ENCODE data around the gene GALK1. TPM values are rescaled to one million over a fixed set of nuclear protein-coding genes. Genes with fewer than 3 reads are reported as not detected.

Gene GALK1
- total and polyA plus RNA-seq, 2 of the 13 experiments (the other 11 are each of a cell fraction or from before 2014, with no cell fraction given), result 59.9 to 93.6 TPM

GRCh38 chr17:75758131-75758905, 6.7 kb downstream of the GALK1 start (continued):
- TF ChIP-seq NFYC (CRISPR knock-in tag; IDR thresholded peaks at IDR 0.05), result no peak
- no peak for TF ChIP-seq ZNF850 (CRISPR knock-in tag; conservative IDR thresholded peaks at IDR 0.05)
- no peak for TF ChIP-seq BRF2 (CRISPR knock-in tag; IDR thresholded peaks at IDR 0.05)
- TF ChIP-seq KLF15 (CRISPR knock-in tag; IDR thresholded peaks at IDR 0.05; ENCODE audit: borderline replicate concordance), result no peak
- no peak for TF ChIP-seq SMAD1 (CRISPR knock-in tag; IDR thresholded peaks at IDR 0.05; ENCODE audit: borderline replicate concordance, low read depth)
- no peak for TF ChIP-seq ZMAT5 (CRISPR knock-in tag; IDR thresholded peaks at IDR 0.05; ENCODE audit: borderline replicate concordance, low read depth)
- TF ChIP-seq CCDC6 (CRISPR knock-in tag; IDR thresholded peaks at IDR 0.05), result no peak
- TF ChIP-seq U2AF2 (IDR thresholded peaks at IDR 0.05; ENCODE audit: low read depth, low read length), result no peak
- TF ChIP-seq ZFY (CRISPR knock-in tag; IDR thresholded peaks at IDR 0.05), result no peak; the same call in 1 of the 2 replicates
- 0 out of 2 replicates have a peak, but pooled peaks have one; percentile 31 for TF ChIP-seq ZFP91 (CRISPR knock-in tag; IDR thresholded peaks at IDR 0.05; ENCODE audit: borderline replicate concordance)
- TF ChIP-seq MXI1 (IDR thresholded peaks at IDR 0.05; ENCODE audit: borderline replicate concordance, low read depth, low read length), result no peak
- peak; percentile 64 for TF ChIP-seq CTCF (CRISPR knock-in tag; IDR thresholded peaks at IDR 0.05)
- TF ChIP-seq KMT2A (CRISPR knock-in tag; IDR thresholded peaks at IDR 0.05), result 0 out of 2 replicates have a peak, but pooled peaks have one; percentile 17
- TF ChIP-seq DR1 (CRISPR knock-in tag; IDR thresholded peaks at IDR 0.05), result no peak
- peak; percentile 48; the same call in 1 of the 2 replicates for TF ChIP-seq ZNF687 (CRISPR knock-in tag; IDR thresholded peaks at IDR 0.05)
- no peak for TF ChIP-seq MYNN (CRISPR knock-in tag; IDR thresholded peaks at IDR 0.05; ENCODE audit: low read depth)
- TF ChIP-seq ZNF556 (CRISPR knock-in tag; IDR thresholded peaks at IDR 0.05; ENCODE audit: borderline replicate concordance), result 0 out of 2 replicates have a peak, but pooled peaks have one; percentile 10
- TF ChIP-seq GTF3A (CRISPR knock-in tag; conservative IDR thresholded peaks at IDR 0.05), result 0 out of 2 replicates have a peak, but pooled peaks have one; percentile 23
- TF ChIP-seq RCOR2 (CRISPR knock-in tag; IDR thresholded peaks at IDR 0.05), result no peak
- TF ChIP-seq ZBTB8A (CRISPR knock-in tag; IDR thresholded peaks at IDR 0.05; ENCODE audit: borderline replicate concordance, low read depth), result no peak

Measured in HepG2 (cell line).